ENCODE measurements around the gene DDX55.
"Not testable (repeated sequence)": the region's sequence is repeated elsewhere in the genome, so short reads cannot be mapped to it uniquely, and the experiment has no call there.

The DDX55 gene

DNA sequence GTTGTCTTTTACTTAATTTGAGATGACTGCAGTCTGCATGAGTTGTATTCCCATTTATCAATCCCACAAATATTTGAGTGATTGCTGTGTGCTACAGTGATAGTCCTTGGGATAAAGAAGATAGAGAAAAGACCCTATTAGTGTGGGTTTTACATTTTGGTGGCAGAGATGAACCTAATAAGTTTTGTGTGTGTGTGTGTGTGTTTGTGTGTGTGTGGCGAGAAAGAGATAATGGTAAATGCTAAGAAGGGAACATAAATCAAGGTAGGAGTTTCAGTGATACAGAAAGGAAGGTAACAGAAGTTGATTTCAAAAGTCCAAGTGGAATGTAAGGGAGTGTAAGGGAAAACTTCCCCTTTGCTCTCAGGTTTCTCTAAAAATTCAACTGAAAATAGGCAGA lies 2.6 kb upstream of the DDX55 start:
- no peak for TF ChIP-seq ZFP3 (CRISPR knock-in tag; IDR thresholded peaks at IDR 0.05)
- TF ChIP-seq ESRRG (CRISPR knock-in tag; IDR thresholded peaks at IDR 0.05) = no peak
- TF ChIP-seq, protein P1, sequence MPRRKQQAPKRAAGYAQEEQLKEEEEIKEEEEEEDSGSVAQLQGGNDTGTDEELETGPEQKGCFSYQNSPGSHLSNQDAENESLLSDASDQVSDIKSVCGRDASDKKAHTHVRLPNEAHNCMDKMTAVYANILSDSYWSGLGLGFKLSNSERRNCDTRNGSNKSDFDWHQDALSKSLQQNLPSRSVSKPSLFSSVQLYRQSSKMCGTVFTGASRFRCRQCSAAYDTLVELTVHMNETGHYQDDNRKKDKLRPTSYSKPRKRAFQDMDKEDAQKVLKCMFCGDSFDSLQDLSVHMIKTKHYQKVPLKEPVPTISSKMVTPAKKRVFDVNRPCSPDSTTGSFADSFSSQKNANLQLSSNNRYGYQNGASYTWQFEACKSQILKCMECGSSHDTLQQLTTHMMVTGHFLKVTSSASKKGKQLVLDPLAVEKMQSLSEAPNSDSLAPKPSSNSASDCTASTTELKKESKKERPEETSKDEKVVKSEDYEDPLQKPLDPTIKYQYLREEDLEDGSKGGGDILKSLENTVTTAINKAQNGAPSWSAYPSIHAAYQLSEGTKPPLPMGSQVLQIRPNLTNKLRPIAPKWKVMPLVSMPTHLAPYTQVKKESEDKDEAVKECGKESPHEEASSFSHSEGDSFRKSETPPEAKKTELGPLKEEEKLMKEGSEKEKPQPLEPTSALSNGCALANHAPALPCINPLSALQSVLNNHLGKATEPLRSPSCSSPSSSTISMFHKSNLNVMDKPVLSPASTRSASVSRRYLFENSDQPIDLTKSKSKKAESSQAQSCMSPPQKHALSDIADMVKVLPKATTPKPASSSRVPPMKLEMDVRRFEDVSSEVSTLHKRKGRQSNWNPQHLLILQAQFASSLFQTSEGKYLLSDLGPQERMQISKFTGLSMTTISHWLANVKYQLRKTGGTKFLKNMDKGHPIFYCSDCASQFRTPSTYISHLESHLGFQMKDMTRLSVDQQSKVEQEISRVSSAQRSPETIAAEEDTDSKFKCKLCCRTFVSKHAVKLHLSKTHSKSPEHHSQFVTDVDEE (CRISPR knock-in tag; IDR thresholded peaks at IDR 0.05) = no peak
- TF ChIP-seq CSDC2 (CRISPR knock-in tag; IDR thresholded peaks at IDR 0.05) = no peak
- TF ChIP-seq ARNTL (CRISPR knock-in tag; IDR thresholded peaks at IDR 0.05; ENCODE audit: borderline replicate concordance, low read depth) = no peak
- no peak for TF ChIP-seq ZFP30 (CRISPR knock-in tag; IDR thresholded peaks at IDR 0.05)
- no peak for TF ChIP-seq PPARA (CRISPR knock-in tag; IDR thresholded peaks at IDR 0.05; ENCODE audit: borderline replicate concordance)
- no peak for TF ChIP-seq OSR1 (CRISPR knock-in tag; IDR thresholded peaks at IDR 0.05)
- TF ChIP-seq, protein P2, sequence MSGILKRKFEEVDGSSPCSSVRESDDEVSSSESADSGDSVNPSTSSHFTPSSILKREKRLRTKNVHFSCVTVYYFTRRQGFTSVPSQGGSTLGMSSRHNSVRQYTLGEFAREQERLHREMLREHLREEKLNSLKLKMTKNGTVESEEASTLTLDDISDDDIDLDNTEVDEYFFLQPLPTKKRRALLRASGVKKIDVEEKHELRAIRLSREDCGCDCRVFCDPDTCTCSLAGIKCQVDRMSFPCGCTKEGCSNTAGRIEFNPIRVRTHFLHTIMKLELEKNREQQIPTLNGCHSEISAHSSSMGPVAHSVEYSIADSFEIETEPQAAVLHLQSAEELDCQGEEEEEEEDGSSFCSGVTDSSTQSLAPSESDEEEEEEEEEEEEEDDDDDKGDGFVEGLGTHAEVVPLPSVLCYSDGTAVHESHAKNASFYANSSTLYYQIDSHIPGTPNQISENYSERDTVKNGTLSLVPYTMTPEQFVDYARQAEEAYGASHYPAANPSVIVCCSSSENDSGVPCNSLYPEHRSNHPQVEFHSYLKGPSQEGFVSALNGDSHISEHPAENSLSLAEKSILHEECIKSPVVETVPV (CRISPR knock-in tag; IDR thresholded peaks at IDR 0.05) = no peak
- TF ChIP-seq ZNF8 (CRISPR knock-in tag; IDR thresholded peaks at IDR 0.05) = no peak
- ATAC-seq = no peak

DNA sequence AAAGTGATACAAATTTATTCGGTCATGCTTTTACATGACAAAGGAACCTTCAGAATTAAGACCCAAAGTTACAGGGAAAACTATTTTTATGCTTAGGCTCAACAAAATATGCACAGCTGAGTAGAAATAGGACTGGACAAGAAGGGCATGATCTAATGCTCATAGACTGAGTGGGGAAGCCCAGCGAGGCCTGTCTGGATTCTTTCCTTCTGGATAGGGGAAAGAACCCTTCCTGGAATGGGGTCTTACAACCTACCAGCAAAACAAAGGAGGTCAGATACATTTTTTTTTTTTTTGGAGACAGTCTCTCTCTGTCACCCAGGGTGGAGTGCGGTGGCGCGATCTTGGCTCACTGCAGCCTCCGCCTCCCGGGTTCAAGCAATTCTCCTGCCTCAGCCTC lies 2.2 kb upstream of the DDX55 start:
- TF ChIP-seq ARNTL (CRISPR knock-in tag; IDR thresholded peaks at IDR 0.05; ENCODE audit: borderline replicate concordance, low read depth) = no peak
- no peak for TF ChIP-seq ZFP3 (CRISPR knock-in tag; IDR thresholded peaks at IDR 0.05)
- TF ChIP-seq ISL1 (CRISPR knock-in tag; IDR thresholded peaks at IDR 0.05) = no peak
- no peak for TF ChIP-seq OSR1 (CRISPR knock-in tag; IDR thresholded peaks at IDR 0.05)
- TF ChIP-seq RARB (CRISPR knock-in tag; IDR thresholded peaks at IDR 0.05) = no peak
- TF ChIP-seq ZNF565 (CRISPR knock-in tag; conservative IDR thresholded peaks at IDR 0.05; ENCODE audit: low read depth) = no peak
- no peak for TF ChIP-seq GLIS3 (CRISPR knock-in tag; IDR thresholded peaks at IDR 0.05)
- no peak for TF ChIP-seq ZNF70 (CRISPR knock-in tag; IDR thresholded peaks at IDR 0.05)
- no peak for TF ChIP-seq ZFP30 (CRISPR knock-in tag; IDR thresholded peaks at IDR 0.05)
- TF ChIP-seq ZC3H10 (CRISPR knock-in tag; IDR thresholded peaks at IDR 0.05) = no peak
- no peak for TF ChIP-seq BACH2 (CRISPR knock-in tag; IDR thresholded peaks at IDR 0.05; ENCODE audit: borderline replicate concordance)
- no peak for TF ChIP-seq ESRRG (CRISPR knock-in tag; IDR thresholded peaks at IDR 0.05)
- no peak for TF ChIP-seq TOX (CRISPR knock-in tag; IDR thresholded peaks at IDR 0.05; ENCODE audit: borderline replicate concordance)
- TF ChIP-seq, protein P1 (CRISPR knock-in tag; IDR thresholded peaks at IDR 0.05) = no peak
- no peak for TF ChIP-seq SNAI2 (CRISPR knock-in tag; IDR thresholded peaks at IDR 0.05)
- no peak for TF ChIP-seq PPARA (CRISPR knock-in tag; IDR thresholded peaks at IDR 0.05; ENCODE audit: borderline replicate concordance)
- TF ChIP-seq, protein P3, sequence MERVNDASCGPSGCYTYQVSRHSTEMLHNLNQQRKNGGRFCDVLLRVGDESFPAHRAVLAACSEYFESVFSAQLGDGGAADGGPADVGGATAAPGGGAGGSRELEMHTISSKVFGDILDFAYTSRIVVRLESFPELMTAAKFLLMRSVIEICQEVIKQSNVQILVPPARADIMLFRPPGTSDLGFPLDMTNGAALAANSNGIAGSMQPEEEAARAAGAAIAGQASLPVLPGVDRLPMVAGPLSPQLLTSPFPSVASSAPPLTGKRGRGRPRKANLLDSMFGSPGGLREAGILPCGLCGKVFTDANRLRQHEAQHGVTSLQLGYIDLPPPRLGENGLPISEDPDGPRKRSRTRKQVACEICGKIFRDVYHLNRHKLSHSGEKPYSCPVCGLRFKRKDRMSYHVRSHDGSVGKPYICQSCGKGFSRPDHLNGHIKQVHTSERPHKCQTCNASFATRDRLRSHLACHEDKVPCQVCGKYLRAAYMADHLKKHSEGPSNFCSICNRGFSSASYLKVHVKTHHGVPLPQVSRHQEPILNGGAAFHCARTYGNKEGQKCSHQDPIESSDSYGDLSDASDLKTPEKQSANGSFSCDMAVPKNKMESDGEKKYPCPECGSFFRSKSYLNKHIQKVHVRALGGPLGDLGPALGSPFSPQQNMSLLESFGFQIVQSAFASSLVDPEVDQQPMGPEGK (CRISPR knock-in tag; IDR thresholded peaks at IDR 0.05; ENCODE audit: borderline replicate concordance) = no peak
- no peak for ATAC-seq

- ATAC-seq = 0 out of 3 replicates have a peak, but pooled peaks have one; percentile 1
- TF ChIP-seq POU6F1 (CRISPR knock-in tag; IDR thresholded peaks at IDR 0.05; ENCODE audit: borderline replicate concordance, low read depth) = no peak
- TF ChIP-seq GLIS3 (CRISPR knock-in tag; IDR thresholded peaks at IDR 0.05) = no peak
- no peak for TF ChIP-seq TOX (CRISPR knock-in tag; IDR thresholded peaks at IDR 0.05; ENCODE audit: borderline replicate concordance)
- no peak for TF ChIP-seq TCF4 (CRISPR knock-in tag; IDR thresholded peaks at IDR 0.05; ENCODE audit: borderline replicate concordance)
- no peak for TF ChIP-seq ZC3H10 (CRISPR knock-in tag; IDR thresholded peaks at IDR 0.05)
- TF ChIP-seq ZNF70 (CRISPR knock-in tag; IDR thresholded peaks at IDR 0.05) = no peak
- TF ChIP-seq, protein P1 (CRISPR knock-in tag; IDR thresholded peaks at IDR 0.05) = no peak
Observed at GRCh38 chr12:123602651-123603195, 824 bp downstream of the DDX55 start.

DNA sequence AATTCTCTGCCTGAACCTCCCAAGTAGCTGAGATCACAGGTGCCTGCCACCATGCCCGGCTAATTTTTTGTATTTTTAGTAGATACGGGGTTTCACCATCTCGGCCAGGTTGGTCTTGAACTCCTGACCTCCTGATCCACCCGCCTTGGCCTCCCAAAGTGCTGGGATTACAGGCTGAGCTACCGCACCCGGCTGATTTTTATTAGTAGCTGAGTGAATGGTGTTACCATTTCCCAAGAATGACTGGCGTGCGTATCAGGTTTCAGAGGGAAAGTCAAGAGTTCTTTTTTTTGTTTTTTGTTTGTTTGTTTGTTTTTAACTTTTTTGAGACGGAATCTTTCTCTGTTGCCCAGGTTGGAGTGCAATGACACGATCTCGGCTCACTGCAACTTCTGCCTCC lies 1.6 kb downstream of the DDX55 start:
- not testable (repeated sequence) for ATAC-seq
